Fibroblast of the aortic adventitia (primary cell): Measurements from ENCODE around the gene CASP7. TPM values are rescaled to one million over a fixed set of nuclear protein-coding genes. Genes with fewer than 3 reads are reported as not detected.

Source experiments
- DNase-seq: peaks from one replicate; pipeline ENCODE4 v3.0.0-alpha.2; 2010; ENCODE audit warnings: low read depth
- H3K4me3 ChIP-seq: 2 replicates; pipeline ENCODE4 v1.5.1; 2011; ENCODE audit warnings: low read depth, mild to moderate bottlenecking, control low read depth, low read length, moderate library complexity
- CTCF ChIP-seq: IDR thresholded peaks from 2 replicates; pipeline ENCODE4 v1.5.1; 2011; ENCODE audit warnings: mild to moderate bottlenecking, low read length, control low read depth, inconsistent platforms; ENCODE audit not compliant: insufficient read depth
- total RNA-seq: library from RNA; depleted of rRNA; stranded (reverse); fragments of >200 nt; gene quantifications from 2 replicates; pipeline ENCODE4 v1.2.3, GENCODE V29; 2012; ENCODE audit warnings: low replicate concordance

Gene CASP7
- total RNA-seq, 1 donor: 19.8 TPM

- peak; percentile 18 for DNase-seq
- H3K4me3 ChIP-seq: no peak overlapping the region
- no peak for TF ChIP-seq CTCF
These were observed 66.7 kb downstream of the CASP7 start for GRCh38 chr10:113746217-113746957.

- no peak for DNase-seq
- TF ChIP-seq CTCF: no peak
These were observed 71.5 kb downstream of the CASP7 start, which contains the start of gene PLEKHS1 for GRCh38 chr10:113751181-113751732. Gene PLEKHS1 (plus strand): TSS chr10:113751682. CDS start chr10:113755278, 3,596 bp downstream.

DNA sequence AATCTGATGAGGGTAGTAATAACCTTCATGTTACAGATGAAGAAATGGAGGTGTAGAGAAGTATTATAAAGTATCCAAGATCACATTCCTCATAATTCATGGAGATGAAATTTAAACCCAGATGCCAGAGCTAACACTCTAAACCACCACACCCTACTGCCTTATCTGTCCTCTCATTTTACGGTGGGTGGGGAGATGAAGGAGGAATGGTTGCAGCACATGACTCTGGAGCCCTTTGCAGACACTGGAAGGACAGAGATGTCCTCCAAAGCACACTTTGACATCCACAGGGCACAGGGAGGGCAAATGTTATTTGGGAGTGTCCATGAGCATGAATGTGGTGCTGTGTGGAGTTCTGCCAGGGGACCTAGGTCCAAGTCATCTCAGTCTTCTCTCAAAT lies 72.8 kb downstream of the CASP7 start:
- TF ChIP-seq CTCF: no peak
- no peak overlapping the region for H3K4me3 ChIP-seq
- no peak for DNase-seq

More at GRCh38 chr10:113751181-113751732, 71.5 kb downstream of the CASP7 start, which contains the start of gene PLEKHS1:
- no peak within 1 kb of the TSS for H3K4me3 ChIP-seq

GRCh38 chr10:113753020-113753692 lies 73.4 kb downstream of the CASP7 start:
- no peak overlapping the region for H3K4me3 ChIP-seq
- DNase-seq: no peak
- no peak for TF ChIP-seq CTCF

GRCh38 chr10:113754125-113754524 lies 74.4 kb downstream of the CASP7 start:
- H3K4me3 ChIP-seq: no peak overlapping the region
- no peak for TF ChIP-seq CTCF
- no peak for DNase-seq

DNA sequence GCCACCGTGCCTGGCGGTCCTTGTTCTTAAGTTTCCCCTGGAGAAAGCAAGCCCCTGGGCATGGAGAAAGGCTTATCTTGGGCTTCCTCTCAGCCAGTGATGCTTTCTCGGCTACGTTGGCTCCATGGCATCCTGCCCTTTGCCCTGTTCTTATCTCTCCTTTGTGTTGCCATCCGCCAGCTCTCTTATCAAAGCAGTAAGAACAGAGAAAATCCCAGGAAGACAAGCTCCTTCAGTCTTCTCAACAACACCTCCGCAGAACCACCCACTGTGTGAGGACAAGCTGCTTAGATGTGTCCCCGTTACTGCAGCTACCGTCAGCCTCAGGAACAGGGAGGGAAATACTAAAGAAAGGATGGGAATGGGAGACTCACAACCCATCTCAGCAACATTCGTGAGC lies 75.1 kb downstream of the CASP7 start:
- no peak for DNase-seq
- TF ChIP-seq CTCF: no peak
- no peak overlapping the region for H3K4me3 ChIP-seq
